ENCODE data around the gene SIRT3.
"Not testable (repeated sequence)": the region's sequence is repeated elsewhere in the genome, so short reads cannot be mapped to it uniquely, and the experiment has no call there.

The SIRT3 gene

DNA sequence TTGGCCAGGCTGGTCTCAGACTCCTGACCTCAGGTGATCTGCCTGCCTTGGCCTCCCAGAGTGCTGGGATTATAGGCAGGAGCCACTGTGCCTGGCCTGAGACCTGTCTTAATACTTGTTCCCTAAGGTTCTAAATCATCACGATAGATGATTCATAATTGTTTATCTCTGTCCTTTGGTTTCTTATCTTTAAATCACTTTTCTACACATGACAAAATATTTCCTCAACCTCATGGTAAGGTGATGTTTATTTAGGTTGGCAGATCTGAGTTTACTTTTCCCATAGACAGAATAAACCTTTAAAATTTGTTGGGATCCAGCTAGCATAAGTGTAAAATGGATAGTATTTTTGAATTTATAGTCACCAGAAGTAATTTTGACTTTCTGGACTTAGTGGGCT is 4.2 kb upstream of the SIRT3 start:
- DNase-seq (ENCODE audit: low spot score), result no peak

DNA sequence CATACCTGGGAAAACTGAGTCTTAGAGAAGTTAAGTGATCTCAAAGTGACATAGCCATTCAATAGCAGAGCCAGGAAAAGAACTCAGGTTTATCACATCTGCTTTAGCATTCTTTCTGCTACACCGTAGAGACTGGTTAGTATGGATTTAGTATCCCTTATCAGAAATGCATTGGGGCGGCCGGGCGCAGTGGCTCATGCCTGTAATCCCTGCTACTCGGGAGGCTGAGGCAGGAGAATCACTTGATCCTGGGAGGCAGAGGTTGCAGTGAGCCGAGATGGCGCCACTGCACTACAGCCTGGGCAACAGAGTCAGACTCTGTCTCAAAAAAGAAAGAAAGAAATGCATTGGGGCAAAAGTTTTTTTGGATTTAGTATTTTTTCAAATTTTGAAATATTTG is 2.2 kb upstream of the SIRT3 start:
- DNase-seq (ENCODE audit: low spot score), result not testable (repeated sequence)

DNA sequence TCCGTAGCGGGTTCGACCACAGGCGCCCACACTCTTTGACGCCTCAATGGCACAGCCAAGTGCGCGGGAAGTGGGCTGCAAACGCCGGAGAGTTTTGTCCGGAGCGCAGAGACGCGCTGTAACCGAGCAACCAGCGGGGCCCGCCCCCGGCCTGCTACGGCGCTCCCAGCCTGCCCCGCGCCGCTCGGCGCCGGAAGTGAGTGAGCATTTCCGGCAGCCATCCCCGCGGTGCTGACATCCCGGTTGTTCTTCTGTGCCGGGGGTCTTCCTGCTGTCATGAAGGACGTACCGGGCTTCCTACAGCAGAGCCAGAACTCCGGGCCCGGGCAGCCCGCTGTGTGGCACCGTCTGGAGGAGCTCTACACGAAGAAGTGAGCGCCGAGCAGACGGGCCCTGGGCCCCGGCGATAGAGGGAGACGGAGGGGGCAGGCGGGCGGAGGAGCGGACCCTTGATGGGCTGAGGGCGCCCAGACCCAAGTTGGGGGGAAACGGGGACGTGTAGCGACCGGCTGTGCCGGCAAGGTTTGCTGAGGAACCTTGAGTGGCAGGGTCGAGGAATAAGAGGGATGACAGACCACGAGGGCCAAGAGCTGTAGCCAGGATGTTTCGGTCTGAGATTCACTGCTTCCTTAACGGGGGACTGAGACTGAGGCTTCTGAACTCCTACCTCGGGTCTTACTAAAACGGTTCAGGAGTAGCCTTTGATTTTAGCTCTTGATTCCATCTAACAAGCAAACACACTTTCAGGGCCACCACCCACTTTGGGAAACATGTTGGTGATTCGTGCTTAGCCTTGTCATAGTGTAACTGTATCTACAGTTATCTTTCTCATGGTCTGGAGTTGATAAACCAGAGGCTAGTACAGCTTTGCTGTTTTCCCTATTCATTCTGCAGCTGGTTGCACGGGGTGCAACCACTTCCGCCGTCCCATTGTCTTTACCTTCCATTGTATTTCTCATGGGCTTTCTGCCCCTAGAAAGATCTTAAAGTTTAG is 929 bp upstream of the SIRT3 start, which contains the start of gene PSMD13:
Gene PSMD13 (plus strand): TSS at position 203 of the 994 bp plus-strand sequence. CDS start 74 bp downstream, at position 277.
- peak; percentile 82 for DNase-seq (ENCODE audit: low spot score)

DNA sequence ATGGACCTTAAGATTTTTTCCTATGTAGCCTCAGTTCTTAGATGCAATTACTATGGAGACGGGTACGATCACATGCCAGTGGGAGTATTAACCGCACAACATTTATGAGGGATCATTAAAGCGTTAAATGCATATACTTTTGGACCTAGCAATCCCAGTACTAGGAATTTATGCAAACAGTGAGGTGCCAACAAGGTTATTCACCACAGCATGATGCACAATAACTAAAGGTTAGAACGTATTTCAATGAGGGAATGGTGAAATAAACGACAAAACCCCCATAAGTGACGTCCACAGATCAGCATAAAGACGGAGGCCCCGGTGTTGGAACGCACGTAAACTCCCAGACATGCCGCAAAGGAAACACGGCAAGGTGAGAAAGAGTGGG is 539 bp downstream of the SIRT3 start:
- DNase-seq (ENCODE audit: low spot score), result no peak

DNA sequence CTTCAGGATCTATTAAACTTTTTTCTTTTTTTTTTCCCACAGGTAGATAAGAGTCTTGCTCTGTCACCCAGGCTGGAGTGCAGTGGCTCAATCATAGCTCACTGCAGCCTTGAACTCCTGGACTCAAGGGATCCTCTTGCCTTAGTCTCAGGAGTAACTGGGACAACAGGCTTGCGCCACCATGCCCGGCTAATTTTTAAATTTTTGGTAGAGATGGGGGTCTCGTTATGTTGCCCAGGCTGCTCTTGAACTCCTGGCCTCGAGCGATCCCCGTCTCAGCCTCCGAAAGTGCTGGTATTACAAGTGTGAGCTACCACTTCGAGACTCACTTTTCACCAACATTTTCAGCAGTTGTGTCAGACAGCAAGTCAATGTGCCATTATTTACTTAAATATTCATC is 962 bp downstream of the SIRT3 start:
- no peak for DNase-seq (ENCODE audit: low spot score)

DNA sequence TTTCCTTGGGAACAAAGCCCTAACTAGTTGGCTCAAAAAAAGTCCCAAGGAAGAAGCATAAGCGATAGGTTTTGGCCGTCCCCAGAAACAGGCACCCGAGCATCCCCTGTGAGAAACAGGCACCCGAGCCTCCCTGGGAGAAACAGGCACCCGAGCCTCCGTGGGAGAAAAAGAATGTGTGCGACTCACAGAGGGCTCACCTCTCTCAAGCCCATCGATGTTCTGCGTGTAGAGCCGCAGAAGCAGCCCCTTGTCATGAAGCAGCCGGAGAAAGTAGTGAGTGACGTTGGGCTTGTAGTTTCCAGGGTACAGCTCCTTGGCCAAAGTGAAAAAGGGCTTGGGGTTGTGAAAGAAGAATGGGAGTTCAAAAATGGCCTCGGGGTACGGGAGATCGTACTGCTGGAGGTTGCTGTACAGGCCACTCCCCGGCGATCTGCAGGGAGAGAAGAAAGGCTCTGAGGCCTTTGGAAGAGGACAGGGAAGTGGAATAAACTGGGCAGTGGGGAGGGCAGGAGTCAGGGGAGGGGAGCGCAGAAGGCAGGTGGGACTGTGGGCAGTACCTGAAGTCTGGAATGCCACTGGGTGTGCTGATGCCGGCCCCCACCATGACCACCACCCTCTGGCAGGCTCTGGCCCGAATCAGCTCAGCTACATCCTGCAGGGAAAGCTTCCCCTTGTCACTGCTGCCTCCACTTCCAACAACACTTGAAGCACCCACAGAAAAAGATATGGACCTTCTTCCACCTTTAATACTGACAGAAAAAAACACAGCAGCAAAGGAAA is 3.2 kb downstream of the SIRT3 start:
- no peak for DNase-seq (ENCODE audit: low spot score)

DNA sequence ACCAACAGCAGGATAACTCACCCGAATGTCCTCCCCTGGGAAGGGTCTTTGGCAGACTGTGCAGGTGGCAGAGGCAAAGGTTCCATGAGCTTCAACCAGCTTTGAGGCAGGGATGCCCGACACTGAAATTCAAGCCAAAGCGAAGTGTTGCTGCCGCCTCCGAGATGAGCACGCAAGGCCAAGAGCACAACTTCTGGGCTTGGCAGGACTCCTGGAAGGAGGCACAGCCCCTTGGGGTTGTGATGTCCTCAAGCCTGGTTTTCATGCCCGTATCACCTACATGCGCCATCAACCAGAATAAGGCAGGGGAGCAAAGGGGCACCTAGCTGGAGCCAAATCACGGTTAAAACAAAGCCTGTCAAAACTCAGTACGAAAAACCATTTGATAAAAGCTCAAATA is 5.7 kb downstream of the SIRT3 start:
- no peak for DNase-seq (ENCODE audit: low spot score)

DNA sequence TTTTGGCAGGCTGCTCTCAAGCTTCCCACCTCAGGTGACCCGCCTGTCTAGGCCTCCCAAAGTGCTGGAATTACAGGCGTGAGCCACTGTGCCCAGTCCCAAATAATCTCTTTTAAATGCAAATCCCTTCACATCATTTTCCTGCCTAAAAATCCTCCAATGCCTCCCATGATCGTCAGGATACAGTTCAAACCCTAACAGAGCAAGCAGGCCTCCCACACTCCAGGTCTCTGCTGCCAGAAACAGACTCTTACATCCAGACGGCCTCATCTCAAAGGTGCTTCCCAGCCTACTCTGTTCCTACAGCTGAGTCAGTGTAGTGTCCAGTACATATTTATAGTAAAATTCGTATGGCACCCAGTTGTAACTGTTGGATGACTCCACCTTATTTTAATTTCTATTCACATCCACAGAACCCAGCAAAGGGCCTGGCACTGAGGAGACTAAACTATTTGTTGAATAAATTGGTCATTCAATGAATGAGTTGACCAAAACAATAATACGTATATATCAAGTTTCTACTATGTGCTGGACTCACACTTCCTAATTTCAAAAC is 8.2 kb downstream of the SIRT3 start:
- DNase-seq (ENCODE audit: low spot score), result no peak

DNA sequence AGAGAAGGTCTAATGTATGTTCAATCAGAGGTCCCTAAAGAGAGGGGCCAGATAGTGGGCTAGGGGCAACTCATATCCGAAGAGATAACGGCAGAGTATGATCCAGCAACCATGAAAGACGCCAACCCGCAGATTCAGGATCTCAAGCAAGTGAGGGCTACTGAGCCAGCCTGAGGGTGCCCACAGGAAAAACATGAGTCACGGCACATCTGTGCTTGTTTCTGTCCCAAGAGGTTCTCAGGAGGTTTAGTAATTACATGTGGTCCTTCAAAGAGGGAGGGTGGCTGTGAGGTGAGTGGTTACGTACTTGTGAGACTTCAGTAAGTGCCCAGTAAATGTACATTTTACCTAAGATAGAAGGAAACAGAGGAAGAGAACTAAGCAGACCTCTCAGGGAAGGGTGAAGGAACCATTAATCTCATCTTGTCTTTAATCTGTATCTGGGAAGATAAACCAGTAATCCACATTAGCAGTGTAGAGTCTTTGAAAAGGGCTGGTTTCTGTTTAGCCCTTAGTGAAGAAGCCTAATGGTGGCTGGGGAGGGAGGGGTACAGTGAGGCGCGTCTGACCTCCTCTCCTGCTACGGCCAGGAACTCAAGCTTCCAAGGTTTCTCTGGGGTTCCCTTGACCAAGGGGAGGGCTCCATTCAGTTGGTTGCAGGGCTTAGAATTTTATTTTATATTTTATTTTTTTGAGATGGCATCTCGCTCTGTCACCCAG is 10.2 kb downstream of the SIRT3 start:
- DNase-seq (ENCODE audit: low spot score), result no peak

DNA sequence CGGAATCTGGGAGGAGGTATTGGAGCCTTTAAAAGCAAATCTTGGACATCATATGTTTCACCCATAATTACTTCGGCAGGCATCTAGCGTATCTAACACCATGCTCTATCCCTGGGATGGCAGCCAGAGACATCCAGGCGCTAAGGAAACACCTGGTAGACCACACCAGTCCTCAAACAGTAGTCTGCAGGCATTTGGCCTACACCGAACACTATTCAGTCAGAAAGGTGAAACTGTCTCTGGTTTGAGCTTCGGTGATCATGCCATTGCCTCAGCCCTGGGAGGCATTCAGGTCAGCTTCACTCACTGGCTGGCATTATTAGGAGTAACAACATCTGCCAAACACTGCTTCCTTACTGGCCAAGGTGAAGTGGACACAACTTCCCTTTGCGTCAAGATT is 11.7 kb downstream of the SIRT3 start:
- no peak for DNase-seq (ENCODE audit: low spot score)

DNA sequence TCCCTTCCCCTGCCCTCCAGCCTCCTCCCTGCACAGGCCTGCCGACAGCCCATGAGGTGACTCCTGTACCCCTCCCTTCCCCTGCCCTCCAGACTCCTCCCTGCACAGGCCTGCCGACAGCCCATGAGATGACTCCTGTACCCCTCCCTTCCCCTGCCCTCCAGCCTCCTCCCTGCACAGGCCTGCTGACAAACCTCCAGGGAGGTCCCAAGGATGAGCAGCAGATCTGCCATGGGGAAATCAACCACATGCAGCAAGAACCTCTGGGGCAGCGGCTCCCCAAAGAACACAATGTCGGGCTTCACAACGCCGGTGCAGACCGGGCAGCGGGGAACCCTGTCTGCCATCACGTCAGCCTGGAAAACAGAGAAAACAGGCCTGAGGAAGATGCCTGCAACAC is 12.3 kb downstream of the SIRT3 start:
- DNase-seq (ENCODE audit: low spot score), result no peak

DNA sequence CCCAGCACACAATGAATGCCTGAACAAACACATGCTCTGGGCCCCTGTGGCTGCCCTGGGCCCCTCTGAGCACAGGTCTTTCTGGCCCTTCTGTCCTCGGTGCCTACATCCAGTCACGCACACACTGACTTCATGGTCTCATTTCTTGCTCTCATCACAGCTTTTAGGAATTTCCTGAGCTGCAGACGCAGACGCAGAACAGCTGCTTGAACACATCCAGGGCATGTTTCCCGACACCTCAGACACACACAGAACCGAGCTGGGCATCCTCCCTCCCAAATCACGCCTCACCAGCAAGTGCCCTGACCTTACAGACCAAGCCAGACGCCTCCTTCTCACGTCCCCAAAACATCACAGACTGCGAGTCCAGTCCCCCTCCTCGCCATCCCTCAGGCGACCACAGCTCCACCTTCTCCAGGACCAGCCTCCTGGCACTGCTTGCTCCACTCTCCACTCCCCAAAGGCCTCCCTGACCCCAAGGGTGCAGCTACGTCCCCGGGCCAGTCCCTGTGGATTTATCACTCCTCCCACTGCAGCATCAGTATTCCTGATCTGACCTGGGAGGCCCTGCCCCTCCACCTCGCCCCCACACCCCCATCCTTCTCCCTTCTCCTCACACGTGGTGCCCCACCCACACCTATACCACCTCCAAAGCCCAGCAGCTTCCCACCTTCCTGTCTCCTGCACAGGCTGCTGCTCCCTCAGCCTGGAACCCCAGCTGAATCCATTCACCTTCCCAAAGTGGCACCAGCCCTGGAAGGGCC is 12.9 kb downstream of the SIRT3 start:
- no peak for DNase-seq (ENCODE audit: low spot score)

DNA sequence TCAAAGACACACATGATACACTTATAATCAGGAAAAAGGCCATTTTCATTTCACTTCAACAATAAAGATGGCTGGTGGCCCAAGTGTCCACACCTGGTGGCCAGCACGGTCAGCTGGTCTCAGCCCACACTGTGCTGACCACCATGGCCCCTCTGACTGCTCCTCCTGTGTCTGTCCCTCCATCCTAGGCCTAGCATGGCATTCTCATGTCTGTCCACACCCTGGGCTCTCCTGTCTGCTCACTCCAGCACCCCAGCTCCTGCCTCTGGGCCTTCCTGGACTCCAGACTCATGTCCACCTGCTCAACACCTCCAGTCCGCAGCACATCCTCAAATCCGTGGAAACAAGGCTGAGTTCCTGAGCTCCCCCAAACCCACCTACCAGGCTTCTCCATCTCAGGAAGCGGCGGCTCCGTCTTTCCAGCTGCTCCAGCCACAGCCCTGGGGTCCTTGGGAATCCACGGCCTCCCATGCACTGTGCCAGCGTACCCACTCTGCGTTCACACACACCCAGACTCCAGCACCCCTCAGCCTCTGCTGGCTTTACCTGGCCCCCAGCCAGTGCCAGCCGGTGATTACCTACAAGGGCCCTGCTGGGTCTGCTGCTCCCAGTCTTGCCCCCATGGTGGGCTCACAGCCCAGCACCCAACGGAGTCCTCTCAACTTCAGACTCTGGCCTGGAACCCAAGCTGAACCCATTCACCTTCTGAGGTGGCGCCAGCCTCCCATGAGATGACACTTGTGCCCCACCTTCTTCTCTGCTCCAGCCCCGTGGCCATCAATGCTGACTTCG is 13.9 kb downstream of the SIRT3 start:
- no peak for DNase-seq (ENCODE audit: low spot score)

DNA sequence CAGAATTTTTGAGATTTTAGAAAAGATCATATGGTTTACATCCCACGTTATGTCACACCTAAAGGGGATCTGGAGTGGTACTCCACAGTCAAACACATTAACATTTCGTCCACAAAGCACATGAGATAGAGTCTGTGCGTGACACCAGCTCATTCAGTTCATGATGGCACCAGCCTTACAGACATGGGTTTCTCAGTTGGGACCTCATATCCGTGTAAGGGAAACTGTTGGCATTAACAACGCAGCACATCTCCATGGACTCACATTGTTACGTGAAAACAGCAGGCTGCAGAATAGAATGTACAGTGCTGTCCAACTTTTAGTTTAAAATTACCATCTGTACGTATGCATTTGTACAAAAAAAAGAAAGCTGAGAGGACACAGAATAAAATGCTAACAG is 14.6 kb downstream of the SIRT3 start:
- DNase-seq (ENCODE audit: low spot score), result no peak

DNA sequence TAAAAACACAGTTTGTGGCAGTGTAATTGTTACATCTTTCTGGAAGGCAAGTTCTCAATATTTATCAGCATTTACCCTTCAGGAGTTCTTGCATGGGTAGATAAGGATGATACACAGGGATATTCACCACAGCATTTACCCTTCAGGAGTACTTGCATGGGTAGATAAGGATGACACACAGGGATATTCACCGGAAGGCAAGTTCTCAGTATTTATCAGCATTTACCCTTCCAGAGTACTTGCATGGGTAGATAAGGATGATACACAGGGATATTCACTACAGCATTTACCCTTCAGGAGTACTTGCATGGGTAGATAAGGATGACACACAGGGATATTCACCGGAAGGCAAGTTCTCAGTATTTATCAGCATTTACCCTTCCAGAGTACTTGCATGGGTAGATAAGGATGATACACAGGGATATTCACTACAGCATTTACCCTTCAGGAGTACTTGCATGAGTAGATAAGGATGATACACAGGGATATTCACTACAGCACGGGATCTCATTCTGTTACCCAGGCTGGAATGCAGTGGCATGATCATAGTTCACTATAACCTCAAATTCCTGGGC is 15.4 kb downstream of the SIRT3 start:
- not testable (repeated sequence) for DNase-seq (ENCODE audit: low spot score)

DNA sequence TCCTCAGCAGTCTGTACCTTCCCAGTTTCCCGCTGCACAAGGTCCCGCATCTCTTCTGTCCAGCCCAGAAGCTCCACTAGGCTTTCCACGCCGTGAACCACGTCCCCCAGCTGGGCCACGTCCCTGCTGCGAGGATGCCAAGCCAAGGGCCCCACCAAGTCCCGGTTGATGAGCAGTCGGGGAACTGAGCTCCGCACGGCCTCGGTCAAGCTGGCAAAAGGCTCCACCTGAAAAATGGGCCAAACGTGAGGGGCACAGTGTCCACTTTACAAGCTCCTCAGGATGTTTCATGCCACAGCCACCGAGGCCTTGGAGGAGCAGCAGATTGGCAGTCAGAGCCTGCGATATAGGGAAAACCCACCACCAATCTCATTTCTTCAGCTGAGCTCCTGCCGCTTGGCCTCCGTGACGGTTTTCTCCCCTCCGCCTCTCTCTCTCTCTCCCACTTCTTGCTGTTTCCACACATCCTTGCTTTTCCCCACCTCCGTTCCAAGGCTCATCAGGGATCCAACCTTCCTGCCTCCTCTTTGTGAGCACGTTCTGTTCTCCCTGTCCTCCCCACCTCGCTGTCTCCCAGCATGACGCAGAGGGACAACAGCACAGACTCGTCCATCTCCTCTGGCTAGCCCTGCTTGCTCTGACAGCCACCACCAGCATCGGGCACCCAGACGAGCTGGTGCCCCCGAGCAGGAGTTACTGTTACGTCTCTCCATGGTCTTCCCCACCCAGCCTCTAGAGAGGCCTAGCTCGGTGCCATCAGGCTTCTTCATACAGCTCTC is 17.1 kb downstream of the SIRT3 start:
- no peak for DNase-seq (ENCODE audit: low spot score)

DNA sequence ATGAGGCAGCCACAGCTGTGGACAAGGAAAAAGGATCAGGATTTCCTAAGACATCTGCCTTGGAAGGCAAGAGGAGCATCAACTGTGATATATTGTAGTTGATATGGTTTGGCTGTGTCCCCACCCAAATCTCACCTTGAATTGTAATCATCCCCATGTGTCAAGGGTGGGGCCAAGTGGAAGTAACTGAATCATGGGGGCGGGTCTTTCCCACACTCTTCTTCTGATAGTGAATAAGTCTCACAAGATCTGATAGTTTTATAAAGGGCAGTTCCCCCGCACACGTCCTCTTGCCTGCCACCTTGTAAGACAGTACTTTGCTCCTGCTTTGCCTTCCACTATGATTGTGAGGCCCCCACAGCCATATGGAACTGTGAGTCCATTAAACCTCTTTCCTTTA is 18.4 kb downstream of the SIRT3 start:
- no peak for DNase-seq (ENCODE audit: low spot score)

DNA sequence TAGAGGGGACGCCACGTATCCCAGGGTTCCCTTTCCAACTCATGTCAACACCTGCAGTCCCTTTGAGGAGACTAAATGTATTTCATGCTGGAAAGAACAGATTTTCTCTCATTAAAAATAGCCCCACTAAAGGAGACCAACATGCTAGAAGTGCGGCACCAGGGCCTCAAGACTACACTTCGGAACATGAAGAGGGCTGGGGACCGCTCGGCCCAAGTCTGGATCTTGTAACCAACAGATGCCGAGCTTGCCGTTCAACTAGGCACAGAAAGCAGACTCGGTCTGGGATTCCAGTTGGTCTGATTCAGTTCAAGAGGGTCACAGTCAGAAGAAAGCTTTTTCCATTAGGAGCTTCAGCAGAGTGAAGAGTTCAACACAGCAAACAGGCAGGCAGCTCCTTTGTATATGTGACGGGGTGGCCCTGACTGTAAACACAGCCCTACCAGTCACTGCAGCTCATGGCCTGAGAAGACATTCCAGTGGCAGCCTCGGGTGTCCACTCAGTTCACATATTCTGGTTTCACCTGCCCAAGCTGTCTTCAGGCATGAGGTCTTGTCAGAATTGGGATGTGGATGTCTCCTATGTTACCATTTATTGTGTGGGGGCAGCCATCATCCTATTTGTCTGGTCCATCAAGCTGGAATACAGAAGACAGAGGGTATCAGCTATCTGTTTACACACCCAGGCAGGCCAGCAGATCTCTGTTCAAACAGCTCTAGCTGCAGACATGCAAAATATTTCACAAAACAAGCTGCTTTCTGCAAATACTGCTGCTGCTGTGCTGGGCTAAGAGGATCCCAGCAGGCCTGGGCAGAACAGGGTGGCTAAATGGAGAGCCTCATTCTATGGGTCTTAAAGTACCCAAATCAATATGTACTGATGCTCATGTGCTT is 19.8 kb downstream of the SIRT3 start:
- no peak for DNase-seq (ENCODE audit: low spot score)
